GM19043 (cell line): Measurements from ENCODE around the gene SGCE.
"Not testable (repeated sequence)": the region's sequence is repeated elsewhere in the genome, so short reads cannot be mapped to it uniquely, and the experiment has no call there.

Source experiments
- ATAC-seq: cut with Tn5 transposase; IDR thresholded peaks from one replicate; pipeline ENCODE4 v1.9.1; 2021; ENCODE audit warnings: low read depth; ENCODE audit not compliant: unreplicated experiment

Gene SGCE, protein sequence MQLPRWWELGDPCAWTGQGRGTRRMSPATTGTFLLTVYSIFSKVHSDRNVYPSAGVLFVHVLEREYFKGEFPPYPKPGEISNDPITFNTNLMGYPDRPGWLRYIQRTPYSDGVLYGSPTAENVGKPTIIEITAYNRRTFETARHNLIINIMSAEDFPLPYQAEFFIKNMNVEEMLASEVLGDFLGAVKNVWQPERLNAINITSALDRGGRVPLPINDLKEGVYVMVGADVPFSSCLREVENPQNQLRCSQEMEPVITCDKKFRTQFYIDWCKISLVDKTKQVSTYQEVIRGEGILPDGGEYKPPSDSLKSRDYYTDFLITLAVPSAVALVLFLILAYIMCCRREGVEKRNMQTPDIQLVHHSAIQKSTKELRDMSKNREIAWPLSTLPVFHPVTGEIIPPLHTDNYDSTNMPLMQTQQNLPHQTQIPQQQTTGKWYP

GRCh38 chr7:94655848-94656657, at the start of gene SGCE:
Gene SGCE, minus strand, starts transcription at chr7:94656133. Its CDS starts 35 bp downstream, at chr7:94656098.
- ATAC-seq, result peak; percentile 16

GRCh38 chr7:94705155-94706021, 49.5 kb upstream of the SGCE start:
- not testable (repeated sequence) for ATAC-seq

GRCh38 chr7:94701555-94701973, 45.6 kb upstream of the SGCE start:
- ATAC-seq, result no peak

DNA sequence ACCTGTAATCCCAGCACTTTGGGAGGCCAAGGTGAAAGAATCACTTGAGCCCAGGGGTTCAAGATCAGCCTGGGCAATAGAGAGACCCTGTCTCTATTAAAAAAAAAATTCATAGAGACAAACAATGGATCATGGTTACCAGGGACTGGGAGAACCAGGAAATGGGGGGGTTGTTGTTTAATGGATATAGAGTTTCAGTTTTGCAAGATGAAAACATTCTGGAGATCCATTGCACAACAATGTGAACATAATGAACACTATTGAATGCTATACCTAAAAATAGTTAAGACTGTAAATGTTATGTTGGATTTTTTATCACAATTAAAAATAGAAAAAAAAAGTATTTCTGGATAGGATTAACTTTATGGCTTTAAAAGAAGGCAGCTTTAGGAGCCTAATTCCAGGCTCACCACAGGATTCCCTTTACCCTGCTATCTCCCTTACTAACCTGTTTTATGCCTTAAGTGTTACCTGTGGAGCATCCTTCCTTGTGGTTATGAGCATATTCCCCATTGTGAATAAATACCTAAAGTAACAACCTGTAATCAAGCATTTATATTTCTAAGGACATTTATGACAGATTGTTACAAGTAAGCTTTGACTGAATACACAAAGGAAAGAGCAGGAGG, 45.1 kb upstream of the SGCE start:
- no peak for ATAC-seq

DNA sequence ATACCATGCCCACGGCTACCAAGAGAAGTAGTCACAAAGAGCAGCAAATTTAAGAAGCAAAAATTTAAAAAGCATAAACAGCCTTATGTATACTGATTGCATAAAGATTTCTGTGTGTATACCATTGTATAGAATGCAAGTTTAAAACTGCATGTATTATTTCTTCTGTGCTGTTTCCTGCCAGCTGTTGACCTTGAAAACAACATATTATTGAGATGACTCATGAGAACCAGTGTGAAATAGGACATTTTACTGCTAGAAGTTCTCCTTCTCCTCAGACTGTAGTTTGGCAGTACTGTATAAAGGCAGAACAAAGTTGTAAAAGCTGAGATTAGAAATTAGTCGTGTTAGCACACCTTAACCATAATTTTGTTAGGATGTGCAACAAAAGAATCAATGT, 42.3 kb upstream of the SGCE start:
- no peak for ATAC-seq

- no peak for ATAC-seq
These were observed 41.4 kb upstream of the SGCE start for GRCh38 chr7:94697035-94697974.

DNA sequence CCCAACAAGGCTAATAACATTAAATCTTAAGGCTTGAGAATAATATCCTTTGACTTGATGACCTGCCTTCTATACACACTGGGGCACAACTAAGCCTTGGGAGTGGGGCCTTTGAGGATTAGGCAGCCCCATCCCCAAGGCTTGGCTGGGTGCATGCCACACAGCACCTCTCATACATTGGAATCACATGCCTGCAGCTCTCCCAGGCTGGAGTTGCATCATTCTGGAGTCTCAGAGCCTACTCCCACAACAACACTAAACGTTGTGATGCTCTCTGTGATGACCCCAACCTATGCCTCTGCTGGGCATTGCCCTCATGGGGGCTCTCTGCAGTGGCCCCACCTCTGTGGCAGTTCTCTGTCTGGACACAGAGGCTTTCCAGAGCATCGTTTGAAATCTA, 31.9 kb upstream of the SGCE start:
- no peak for ATAC-seq

- ATAC-seq, result no peak
These were observed 31.1 kb upstream of the SGCE start for GRCh38 chr7:94687076-94687475.

GRCh38 chr7:94683066-94683465, 27.1 kb upstream of the SGCE start:
- no peak for ATAC-seq

GRCh38 chr7:94679358-94679757, 23.4 kb upstream of the SGCE start:
- ATAC-seq, result no peak

DNA sequence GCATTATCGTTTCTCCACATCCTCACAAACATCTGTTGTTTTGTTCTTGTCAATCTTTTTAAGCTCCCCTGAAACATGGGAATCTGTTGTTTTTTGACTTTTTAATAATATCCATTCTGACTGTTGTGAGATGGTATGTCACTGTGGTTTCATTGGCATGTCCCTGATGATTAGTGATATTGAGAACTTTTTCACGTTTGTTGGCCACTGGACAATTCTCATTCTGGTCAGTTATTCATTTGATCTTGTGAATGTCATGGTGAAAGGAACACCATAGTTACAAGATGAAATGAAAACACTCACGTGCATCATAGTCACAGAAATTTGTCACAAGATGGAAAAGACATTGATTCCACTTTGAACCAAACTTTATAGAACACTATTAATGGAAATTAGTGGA, 20.5 kb upstream of the SGCE start:
- ATAC-seq, result no peak

GRCh38 chr7:94675356-94675755, 19.4 kb upstream of the SGCE start:
- no peak for ATAC-seq

DNA sequence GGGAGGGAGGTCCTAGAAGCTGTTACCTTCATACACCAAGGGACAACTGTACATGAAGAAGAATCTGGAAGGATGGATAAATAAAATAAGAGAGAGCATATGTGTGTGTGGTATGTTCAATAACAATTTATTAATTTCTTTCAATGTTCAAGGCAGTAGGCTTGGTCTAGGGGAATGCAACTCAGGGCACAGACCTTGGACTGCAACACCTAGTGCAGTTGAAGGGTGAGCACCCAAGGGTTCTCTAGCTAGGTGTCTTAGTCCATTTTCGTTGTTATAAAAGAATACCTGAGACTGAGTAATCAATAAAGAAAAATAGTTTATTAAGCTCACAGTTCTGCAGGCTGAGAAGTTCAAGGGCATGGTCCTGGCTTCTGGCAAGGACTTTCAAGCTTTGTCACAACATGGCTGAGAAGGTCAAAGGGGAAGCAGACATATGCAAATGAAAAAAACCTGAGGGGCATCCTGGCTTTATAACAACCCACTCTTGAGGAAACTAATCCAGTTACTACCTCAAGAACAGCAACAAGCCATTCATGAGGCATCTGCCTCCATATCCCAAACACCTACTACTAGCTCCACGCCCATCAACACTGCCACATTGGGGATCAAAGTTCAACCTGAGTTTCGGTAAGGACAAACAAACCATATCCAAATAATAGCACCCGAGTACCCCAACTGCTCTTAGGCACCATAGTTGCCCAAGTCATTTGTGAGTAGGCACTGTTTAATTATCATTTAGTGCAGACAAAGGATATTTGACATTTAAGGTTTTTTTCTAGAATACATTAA, 15.7 kb upstream of the SGCE start:
- no peak for ATAC-seq

GRCh38 chr7:94669773-94670495, 14.0 kb upstream of the SGCE start:
- ATAC-seq, result no peak

- ATAC-seq, result no peak
These were observed 11.1 kb upstream of the SGCE start for GRCh38 chr7:94666879-94667587.

DNA sequence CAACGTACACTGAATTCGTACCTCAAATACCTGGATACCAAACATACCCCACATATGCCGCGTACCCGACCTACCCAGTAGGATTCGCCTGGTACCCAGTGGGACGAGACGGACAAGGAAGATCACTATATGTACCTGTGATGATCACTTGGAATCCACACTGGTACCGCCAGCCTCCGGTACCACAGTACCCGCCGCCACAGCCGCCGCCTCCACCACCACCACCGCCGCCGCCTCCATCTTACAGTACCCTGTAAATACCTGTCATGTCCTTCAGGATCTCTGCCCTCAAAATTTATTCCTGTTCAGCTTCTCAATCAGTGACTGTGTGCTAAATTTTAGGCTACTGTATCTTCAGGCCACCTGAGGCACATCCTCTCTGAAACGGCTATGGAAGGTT, 9.5 kb upstream of the SGCE start:
- ATAC-seq, result no peak

GRCh38 chr7:94664023-94664422, 8.1 kb upstream of the SGCE start:
- no peak for ATAC-seq
